Kidney epithelial cell (primary cell): Measurements from ENCODE around the gene UBTF. TPM values are rescaled to one million over a fixed set of nuclear protein-coding genes. Genes with fewer than 3 reads are reported as not detected.
A peak's percentile ranks its signal among the peaks of the same experiment; 100 is the strongest.

Source experiments
- DNase-seq: peaks from one replicate; pipeline ENCODE4 v3.0.0-alpha.2; 2010; ENCODE audit warnings: low read depth
- H3K27me3 ChIP-seq: 2 replicates; pipeline ENCODE4 v1.6.0; 2011; ENCODE audit warnings: low read length; ENCODE audit not compliant: control insufficient read depth, insufficient read depth
- H3K36me3 ChIP-seq: 2 replicates; pipeline ENCODE4 v1.5.1; 2011; ENCODE audit warnings: low read length; ENCODE audit not compliant: control insufficient read depth, insufficient read depth
- H3K4me3 ChIP-seq: 2 replicates; pipeline ENCODE4 v1.5.1; 2011; ENCODE audit warnings: low read depth, mild to moderate bottlenecking, control low read depth, low read length
- total RNA-seq: library from RNA; depleted of rRNA; stranded (reverse); fragments of >200 nt; gene quantifications from 2 replicates; pipeline ENCODE4 v1.2.3, GENCODE V29; 2015
- TF ChIP-seq, protein P1 (sequence below): IDR thresholded peaks from 2 replicates; pipeline ENCODE4 v1.5.1; 2011; ENCODE audit warnings: mild to moderate bottlenecking, moderate library complexity, low read length, control low read depth, inconsistent platforms; ENCODE audit not compliant: insufficient read depth, poor library complexity, severe bottlenecking

The UBTF gene
- total RNA-seq, 1 donor from 2014 or later: 41.7 TPM

GRCh38 chr17:44218344-44219107, 949 bp downstream of the UBTF start:
- DNase-seq: no peak
- H3K4me3 ChIP-seq: peak overlapping the region; percentile 94
- no peaks in the 10 kb centered on the region for H3K27me3 ChIP-seq
- peaks cover 5% of the 10 kb centered on the region for H3K36me3 ChIP-seq
- TF ChIP-seq, protein P1, sequence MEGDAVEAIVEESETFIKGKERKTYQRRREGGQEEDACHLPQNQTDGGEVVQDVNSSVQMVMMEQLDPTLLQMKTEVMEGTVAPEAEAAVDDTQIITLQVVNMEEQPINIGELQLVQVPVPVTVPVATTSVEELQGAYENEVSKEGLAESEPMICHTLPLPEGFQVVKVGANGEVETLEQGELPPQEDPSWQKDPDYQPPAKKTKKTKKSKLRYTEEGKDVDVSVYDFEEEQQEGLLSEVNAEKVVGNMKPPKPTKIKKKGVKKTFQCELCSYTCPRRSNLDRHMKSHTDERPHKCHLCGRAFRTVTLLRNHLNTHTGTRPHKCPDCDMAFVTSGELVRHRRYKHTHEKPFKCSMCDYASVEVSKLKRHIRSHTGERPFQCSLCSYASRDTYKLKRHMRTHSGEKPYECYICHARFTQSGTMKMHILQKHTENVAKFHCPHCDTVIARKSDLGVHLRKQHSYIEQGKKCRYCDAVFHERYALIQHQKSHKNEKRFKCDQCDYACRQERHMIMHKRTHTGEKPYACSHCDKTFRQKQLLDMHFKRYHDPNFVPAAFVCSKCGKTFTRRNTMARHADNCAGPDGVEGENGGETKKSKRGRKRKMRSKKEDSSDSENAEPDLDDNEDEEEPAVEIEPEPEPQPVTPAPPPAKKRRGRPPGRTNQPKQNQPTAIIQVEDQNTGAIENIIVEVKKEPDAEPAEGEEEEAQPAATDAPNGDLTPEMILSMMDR: peak; percentile 45

DNA sequence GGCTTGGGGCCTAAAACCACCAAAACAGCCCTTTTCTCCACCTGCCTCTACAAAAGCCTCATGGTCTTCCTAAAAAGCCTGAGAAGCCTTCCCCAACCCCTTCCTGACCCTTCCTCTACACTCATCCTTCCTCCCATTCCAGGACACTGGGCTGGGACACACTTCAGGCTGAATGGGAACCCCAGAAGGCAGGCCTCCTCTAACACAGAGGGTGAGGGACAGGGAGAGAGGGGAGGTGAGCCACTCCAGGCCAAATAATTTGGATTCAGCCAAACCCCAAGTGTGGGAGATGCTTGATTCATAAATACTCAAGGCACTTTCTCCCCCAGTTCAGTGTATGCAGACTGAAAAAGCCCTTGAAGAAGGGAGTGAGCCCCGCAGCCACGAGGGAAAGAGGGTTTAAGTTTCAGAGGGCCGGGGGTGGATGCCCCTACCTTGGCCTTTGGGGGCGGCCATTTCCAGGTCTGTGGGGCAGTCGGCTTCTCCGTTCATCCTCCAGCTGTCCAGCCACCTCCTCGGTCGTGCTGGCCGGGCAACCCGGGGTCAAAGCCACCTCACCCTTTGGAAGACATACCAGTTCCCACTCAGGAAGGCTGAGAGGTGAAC, 1.6 kb downstream of the UBTF start:
- Histone ChIP-seq H3K36me3 (peaks cover 5% of the 10 kb centered on the region), H3K4me3 (peak overlapping the region; percentile 94), H3K27me3 (no peaks in the 10 kb centered on the region)
- TF ChIP-seq, protein P1: no peak
- DNase-seq: no peak

GRCh38 chr17:44216694-44217093, 2.8 kb downstream of the UBTF start:
- Histone ChIP-seq H3K36me3 (peaks cover 5% of the 10 kb centered on the region), H3K27me3 (no peaks in the 10 kb centered on the region), H3K4me3 (no peak overlapping the region)
- no peak for DNase-seq
- TF ChIP-seq, protein P1: no peak

- TF ChIP-seq, protein P1: no peak
- DNase-seq: no peak
- H3K4me3 ChIP-seq: no peak overlapping the region
- H3K36me3 ChIP-seq: peaks cover 5% of the 10 kb centered on the region
- no peaks in the 10 kb centered on the region for H3K27me3 ChIP-seq
These were observed 3.3 kb downstream of the UBTF start for GRCh38 chr17:44216173-44216572.

- H3K27me3 ChIP-seq: no peaks in the 10 kb centered on the region
These were observed 4.6 kb downstream of the UBTF start for GRCh38 chr17:44214896-44215295.

More at GRCh38 chr17:44214896-44215295, 4.6 kb downstream of the UBTF start:
- Histone ChIP-seq H3K36me3 (peaks cover 5% of the 10 kb centered on the region), H3K4me3 (no peak overlapping the region)
- TF ChIP-seq, protein P1: no peak
- no peak for DNase-seq
